GM12891 (cell line): ENCODE results near the gene TRIM33.
"Not testable (repeated sequence)": the region's sequence is repeated elsewhere in the genome, so short reads cannot be mapped to it uniquely, and the experiment has no call there.

ENCODE experiments used
- DNase-seq: peaks from one replicate; pipeline ENCODE4 v3.0.0; 2011; ENCODE audit warnings: low spot score; ENCODE audit not compliant: insufficient read length
- FAIRE-seq: peaks from 2 replicates; lab custom pipeline; 2011; peaks lifted over from hg19 to GRCh38; lab: Jason Lieb, UNC
- PAX5 ChIP-seq: IDR thresholded peaks from 2 replicates; pipeline ENCODE4 v1.6.1; 2011; ENCODE audit warnings: low read length, moderate library complexity, mild to moderate bottlenecking; ENCODE audit not compliant: insufficient read depth, severe bottlenecking
- POLR2A ChIP-seq: IDR thresholded peaks from 2 replicates; pipeline ENCODE4 v1.6.1; 2011; ENCODE audit warnings: low read depth, low read length, control low read depth
- POLR2AphosphoS5 ChIP-seq: IDR thresholded peaks from 2 replicates; pipeline ENCODE4 v1.6.1; 2011; ENCODE audit warnings: low read depth, low read length, control low read depth
- POU2F2 ChIP-seq: IDR thresholded peaks from 2 replicates; pipeline ENCODE4 v1.6.1; 2011; ENCODE audit warnings: low read depth, mild to moderate bottlenecking, control low read depth, low read length, moderate library complexity
- SPI1 ChIP-seq: IDR thresholded peaks from 2 replicates; pipeline ENCODE4 v1.6.1; 2011; ENCODE audit warnings: low read depth, low read length, control low read depth
- TAF1 ChIP-seq: IDR thresholded peaks from 2 replicates; pipeline ENCODE4 v1.6.1; 2011; ENCODE audit warnings: low read depth, low read length, control low read depth

TRIM33 gene

DNA sequence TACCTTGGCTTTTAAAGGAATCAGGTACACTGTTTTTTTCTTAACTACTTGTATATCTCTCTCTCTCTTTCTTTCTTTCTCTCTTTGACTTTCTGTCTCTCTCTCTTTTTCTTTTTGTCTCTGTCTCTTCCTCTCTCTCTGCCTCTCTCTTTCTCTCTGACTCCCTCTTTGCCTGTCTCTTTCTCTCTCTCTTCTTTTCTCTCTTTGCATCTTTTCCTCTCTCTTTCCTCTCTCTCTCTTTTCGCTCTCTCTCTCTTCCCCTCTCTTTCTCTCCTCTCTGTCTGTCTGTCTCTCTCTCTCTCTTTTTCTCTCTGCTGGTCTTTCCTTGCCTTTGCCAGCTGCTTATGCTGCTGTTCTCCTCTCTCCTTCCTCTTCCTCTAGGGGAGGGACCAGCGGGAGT lies 143.2 kb downstream of the TRIM33 start:
- FAIRE-seq: no peak

DNA sequence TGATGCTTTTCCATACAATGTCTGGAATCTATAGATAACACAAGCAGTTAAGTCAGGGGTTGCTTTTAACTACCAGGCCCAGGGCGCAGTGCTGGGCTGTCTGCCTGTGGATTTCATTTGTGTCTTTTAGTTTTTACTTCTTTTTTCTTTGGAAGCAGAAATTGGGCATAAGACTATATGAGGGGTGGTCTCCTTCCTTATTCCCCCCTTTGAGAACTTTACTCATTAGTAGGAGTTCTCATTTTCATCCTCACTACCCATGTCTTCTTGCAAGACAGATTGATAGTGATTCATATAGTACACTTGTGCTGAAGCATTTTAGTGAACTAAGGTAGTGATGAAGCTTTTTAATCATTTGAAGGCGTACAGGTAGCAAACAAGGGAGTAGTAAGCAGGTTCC lies 147.8 kb downstream of the TRIM33 start:
- DNase-seq, FAIRE-seq: not testable (repeated sequence)

More for the DNA sequence above, 143.2 kb downstream of the TRIM33 start:
- TF ChIP-seq PAX5 (no peak), POU2F2 (no peak), TAF1 (no peak), POLR2AphosphoS5 (no peak), POLR2A (no peak), SPI1 (no peak)
- DNase-seq: no peak

DNA sequence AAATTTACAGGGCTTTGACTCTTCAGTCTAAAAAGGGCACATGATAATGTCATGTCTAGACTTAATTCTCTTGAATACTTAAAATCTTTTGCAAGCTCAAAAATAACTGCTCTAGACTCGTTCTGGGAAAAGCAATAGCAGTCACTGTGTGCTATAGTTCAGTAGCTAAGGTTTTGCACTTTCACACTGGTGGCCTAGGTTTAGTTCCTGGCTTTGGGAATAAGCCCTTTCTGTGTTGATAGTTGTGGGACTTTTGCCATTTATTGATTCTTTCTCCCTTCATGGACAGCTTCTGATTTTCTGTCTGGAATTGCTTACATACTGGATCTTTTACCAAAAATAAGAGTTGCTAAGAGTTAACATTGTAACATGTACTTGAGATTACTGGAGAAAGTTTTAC lies 151.2 kb downstream of the TRIM33 start:
- FAIRE-seq: no peak
- TF ChIP-seq TAF1: no peak
- no peak for TF ChIP-seq POLR2AphosphoS5
- TF ChIP-seq SPI1: no peak
- no peak for TF ChIP-seq POU2F2
- no peak for TF ChIP-seq PAX5
- TF ChIP-seq POLR2A: no peak
- no peak for DNase-seq

DNA sequence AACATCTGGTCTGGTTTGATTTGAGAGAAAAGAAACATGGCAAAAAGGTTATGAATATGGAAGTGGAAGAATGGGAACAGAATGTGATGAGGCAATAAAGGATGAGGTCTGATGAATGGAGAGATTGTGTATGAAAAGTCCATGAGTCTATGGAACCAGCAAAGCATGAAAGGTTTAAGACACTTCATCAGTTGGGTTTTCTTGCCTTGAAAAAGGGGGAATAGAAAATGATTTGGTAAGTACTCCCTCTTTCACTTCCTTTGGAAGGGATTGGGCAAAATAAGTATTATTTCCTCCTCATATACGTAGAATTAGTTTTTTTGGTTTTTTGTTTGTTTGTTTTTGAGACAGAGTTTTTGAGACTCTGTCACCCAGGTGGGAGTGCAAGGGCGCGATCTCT lies 155.8 kb downstream of the TRIM33 start:
- FAIRE-seq (no peak), DNase-seq (no peak)
- TF ChIP-seq PAX5 (no peak), TAF1 (no peak), POU2F2 (no peak), POLR2AphosphoS5 (no peak), SPI1 (no peak)

DNA sequence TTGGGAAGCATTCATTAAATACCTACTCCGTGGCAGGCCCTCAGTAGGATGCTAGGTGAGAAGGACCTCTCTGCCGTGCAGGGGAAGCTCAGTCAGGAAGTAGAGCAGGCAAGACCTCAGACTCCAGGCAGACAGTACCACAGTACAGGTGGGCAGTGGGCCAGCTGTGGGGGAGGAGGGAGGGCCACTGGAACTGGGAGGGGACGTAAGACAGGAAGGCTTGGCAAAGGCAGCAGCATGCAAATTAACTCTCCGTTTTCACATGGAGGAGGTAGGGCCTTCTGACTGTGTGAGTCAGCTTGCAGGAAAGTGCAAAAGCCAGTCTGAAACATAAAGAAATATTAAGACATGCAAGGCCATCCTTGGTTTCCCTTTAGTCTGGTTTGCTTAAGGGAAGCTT lies 157.7 kb downstream of the TRIM33 start:
- FAIRE-seq (peak; percentile 41), DNase-seq (peak; percentile 32)
- no peak for TF ChIP-seq POLR2A
- TF ChIP-seq POU2F2: peak; percentile 32; the same call in 1 of the 2 replicates
- TF ChIP-seq SPI1: no peak
- no peak for TF ChIP-seq POLR2AphosphoS5
- TF ChIP-seq TAF1: no peak
- no peak for TF ChIP-seq PAX5

DNA sequence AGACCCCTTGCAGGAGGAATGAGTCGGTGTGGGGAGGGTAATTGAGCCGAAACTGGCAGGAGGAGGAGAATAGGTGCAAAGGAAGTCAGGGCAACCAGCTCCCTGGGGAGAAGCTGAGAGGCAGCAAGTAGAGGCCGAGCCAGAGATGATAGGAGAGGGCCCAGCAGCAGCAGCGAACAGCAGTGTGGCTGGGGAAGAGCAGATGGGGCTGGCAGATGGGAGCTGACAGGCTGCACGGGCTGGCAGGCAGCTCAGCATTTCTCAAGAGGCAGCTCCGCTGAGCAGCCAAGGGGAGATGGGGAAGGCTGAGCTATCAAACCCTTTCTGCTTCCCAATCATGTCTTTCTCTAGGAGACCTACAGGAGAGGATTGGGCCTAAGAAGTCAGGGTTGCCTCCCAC lies 158.2 kb downstream of the TRIM33 start:
- DNase-seq: no peak
- no peak for FAIRE-seq

DNA sequence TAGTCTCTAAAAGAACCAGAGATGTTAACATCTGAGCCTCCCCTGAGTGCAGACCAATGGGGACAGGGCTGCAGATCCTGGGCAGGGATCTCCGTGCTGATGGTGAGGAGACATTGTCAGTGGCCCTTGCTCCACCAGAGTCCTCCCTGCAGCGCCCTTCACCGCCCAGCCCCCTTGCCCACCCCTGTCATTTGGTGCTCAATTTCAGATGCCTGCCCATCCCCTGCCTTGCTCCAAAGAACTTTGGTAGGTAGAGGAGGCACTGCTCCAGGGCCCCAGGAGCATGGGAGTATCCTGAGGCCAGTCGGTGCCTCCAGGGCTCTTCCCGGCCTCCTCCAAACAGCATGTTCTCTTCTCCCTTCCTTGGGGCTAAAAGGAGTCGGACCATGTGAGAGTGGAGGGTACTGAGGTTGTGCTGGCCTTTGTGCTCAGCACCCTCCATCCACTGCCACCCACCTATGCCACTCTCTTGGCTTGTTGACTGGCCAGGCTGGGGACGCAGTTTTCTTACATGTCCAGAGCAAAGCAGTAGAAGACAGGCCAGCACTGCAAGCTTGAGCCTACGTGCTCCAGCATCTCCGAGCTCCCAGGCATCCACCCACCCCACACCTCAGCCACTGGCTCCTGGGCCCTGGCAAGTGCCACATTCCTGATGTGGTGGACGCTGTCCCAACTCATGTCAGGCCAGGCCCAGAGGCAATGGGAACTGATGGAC lies 160.1 kb downstream of the TRIM33 start:
- TF ChIP-seq POLR2A: no peak
- TF ChIP-seq POU2F2: no peak
- TF ChIP-seq POLR2AphosphoS5: no peak
- TF ChIP-seq SPI1: no peak
- TF ChIP-seq TAF1: no peak
- TF ChIP-seq PAX5: no peak
- DNase-seq (no peak), FAIRE-seq (no peak)

More for the DNA sequence above, 158.2 kb downstream of the TRIM33 start:
- TF ChIP-seq SPI1: no peak
- TF ChIP-seq PAX5: no peak
- no peak for TF ChIP-seq POLR2AphosphoS5
- TF ChIP-seq POU2F2: no peak
- no peak for TF ChIP-seq TAF1
- no peak for TF ChIP-seq POLR2A

DNA sequence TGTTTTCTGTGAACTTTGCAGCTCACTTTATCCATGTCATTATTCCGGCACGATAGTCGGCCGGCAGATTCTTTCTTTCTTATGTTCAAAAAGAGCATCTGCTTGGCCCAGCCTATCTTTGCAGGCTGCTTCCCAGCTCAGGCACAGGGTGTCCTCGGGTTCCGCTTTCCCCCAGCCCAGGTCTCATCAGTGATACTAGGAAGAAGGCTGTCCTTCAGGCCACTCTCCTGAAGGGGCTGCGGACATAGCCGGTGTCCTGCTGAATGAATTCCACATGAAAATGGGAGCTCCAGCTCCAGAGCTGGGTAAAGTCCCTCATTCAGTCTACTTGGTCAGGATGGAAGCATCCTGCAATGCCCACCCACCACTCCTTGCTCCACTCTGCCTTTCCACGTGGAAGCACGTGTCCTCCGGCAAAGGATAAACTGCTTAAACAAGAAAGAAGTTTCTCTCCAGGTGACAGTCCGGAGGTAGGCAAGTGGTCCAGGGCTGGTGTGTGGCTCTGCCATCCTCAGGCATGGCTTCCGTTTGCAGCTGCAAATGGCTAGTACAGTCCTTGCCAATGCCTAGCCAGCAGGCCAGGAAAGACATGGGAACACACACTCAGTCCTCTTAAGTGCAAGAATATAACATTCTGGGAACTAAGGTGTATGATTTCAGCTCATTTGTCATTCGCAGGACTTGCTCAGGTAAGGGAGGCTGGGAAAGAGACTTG lies 161.0 kb downstream of the TRIM33 start:
- DNase-seq: no peak
- TF ChIP-seq SPI1 (no peak), TAF1 (no peak), POLR2AphosphoS5 (no peak), PAX5 (no peak), POLR2A (no peak)

DNA sequence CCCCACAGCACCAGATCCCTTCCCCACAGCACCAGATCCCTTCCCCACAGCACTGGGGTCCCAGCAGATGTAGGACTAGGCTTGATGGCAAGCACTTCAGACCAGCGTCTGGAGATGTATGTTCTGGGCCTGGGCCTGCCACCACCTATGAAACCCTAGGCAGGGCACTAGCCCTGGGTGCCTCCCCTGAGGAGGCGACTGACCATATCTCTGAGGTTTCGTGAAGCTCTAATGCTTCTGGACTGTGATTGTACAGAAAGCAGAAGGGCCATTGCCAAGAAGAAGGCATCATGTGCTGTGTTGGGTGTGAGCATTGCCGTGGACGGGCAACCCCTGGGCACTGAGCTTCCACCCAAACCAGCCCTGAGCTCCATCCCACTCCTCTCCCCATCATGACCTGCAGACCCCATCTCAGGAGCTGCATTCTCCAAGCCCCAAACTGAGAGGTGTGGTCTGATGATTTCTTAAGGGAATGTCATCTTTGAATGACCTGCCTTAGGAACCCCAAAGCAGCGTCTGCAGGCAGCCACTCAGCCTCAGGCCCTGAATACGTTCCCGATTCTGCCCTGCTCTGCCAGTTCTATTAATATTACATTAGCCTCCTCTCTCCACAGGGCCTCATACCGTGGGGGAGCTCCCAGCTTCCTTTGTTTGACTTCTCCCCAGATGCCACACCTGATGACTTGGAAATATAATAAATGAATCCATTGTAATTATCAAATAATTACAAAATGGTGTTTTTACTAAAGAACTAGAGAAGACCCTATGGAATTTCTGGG lies 163.4 kb downstream of the TRIM33 start:
- FAIRE-seq: no peak
- DNase-seq: no peak
- no peak for TF ChIP-seq POU2F2
- TF ChIP-seq POLR2A: no peak
- TF ChIP-seq POLR2AphosphoS5: no peak
- no peak for TF ChIP-seq SPI1
- no peak for TF ChIP-seq PAX5
- no peak for TF ChIP-seq TAF1

More for the DNA sequence above, 161.0 kb downstream of the TRIM33 start:
- no peak for FAIRE-seq

DNA sequence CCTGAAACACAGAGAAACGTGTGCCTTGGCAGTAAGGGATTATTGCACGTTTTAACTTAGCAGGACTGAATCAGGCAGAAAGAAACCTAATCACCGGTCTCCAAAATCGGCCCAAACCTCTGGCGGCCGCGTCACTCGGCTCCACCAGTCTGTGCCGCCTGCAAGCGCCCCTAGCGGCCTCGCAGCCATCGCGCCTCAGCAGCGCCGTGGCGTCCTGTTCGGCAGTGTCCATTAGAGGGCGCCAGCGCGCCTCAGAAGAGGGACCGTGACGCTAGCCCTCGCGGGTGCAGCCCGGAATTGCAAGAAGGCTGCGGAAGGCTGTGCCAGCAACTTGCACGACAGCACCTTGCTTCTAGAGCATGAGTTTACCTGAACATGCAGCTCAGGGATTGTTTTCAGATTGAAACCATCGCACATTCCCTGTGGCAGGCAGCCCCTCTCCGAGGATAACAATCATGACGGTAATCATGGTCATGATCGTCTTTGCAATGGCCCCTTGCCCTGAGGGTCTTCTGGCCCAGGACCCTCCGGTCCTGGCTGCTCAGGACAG lies 164.4 kb downstream of the TRIM33 start:
- TF ChIP-seq PAX5: peak; percentile 87
- TF ChIP-seq POU2F2: peak; percentile 69; the same call in 1 of the 2 replicates
- TF ChIP-seq TAF1: no peak
- TF ChIP-seq POLR2AphosphoS5: no peak
- TF ChIP-seq POLR2A: no peak
- TF ChIP-seq SPI1: no peak
- DNase-seq (peak; percentile 90), FAIRE-seq (peak; percentile 93)
